ENCODE results near the gene GAB3.
"Not testable (repeated sequence)": the region's sequence is repeated elsewhere in the genome, so short reads cannot be mapped to it uniquely, and the experiment has no call there.

Gene GAB3

GRCh38 chrX:154655786-154656185 lies 95.1 kb downstream of the GAB3 start:
- no peak for DNase-seq (ENCODE audit: low spot score)

- DNase-seq (ENCODE audit: low spot score), result no peak
Measured at GRCh38 chrX:154655346-154655745, 95.5 kb downstream of the GAB3 start.

GRCh38 chrX:154654925-154655324 lies 96.0 kb downstream of the GAB3 start:
- no peak for DNase-seq (ENCODE audit: low spot score)

- no peak for DNase-seq (ENCODE audit: low spot score)
Measured at GRCh38 chrX:154654372-154654771, 96.5 kb downstream of the GAB3 start.

- not testable (repeated sequence) for DNase-seq (ENCODE audit: low spot score)
Measured at GRCh38 chrX:154653413-154653812, 97.5 kb downstream of the GAB3 start, which contains the start of gene CTAG2. TSS of gene CTAG2 (minus strand) at chrX:154653579. CDS start at chrX:154653515, 64 bp downstream.

GRCh38 chrX:154653048-154653401 lies 97.9 kb downstream of the GAB3 start:
- DNase-seq (ENCODE audit: low spot score), result no peak

- DNase-seq (ENCODE audit: low spot score), result no peak
Measured at GRCh38 chrX:154652311-154653047, 98.4 kb downstream of the GAB3 start.

- peak; percentile 1 for DNase-seq (ENCODE audit: low spot score)
Measured at GRCh38 chrX:154650221-154650510, 100.7 kb downstream of the GAB3 start.

GRCh38 chrX:154649503-154650220 lies 101.2 kb downstream of the GAB3 start:
- no peak for DNase-seq (ENCODE audit: low spot score)

- DNase-seq (ENCODE audit: low spot score), result no peak
Measured at GRCh38 chrX:154648931-154649330, 101.9 kb downstream of the GAB3 start.

GRCh38 chrX:154645745-154646378 lies 105.0 kb downstream of the GAB3 start:
- DNase-seq (ENCODE audit: low spot score), result not testable (repeated sequence)

- not testable (repeated sequence) for DNase-seq (ENCODE audit: low spot score)
Measured at GRCh38 chrX:154643708-154644107, 107.2 kb downstream of the GAB3 start.

GRCh38 chrX:154641740-154642139 lies 109.1 kb downstream of the GAB3 start:
- not testable (repeated sequence) for DNase-seq (ENCODE audit: low spot score)

GRCh38 chrX:154633661-154634060 lies 117.2 kb downstream of the GAB3 start:
- not testable (repeated sequence) for DNase-seq (ENCODE audit: low spot score)

GRCh38 chrX:154630949-154631348 lies 119.9 kb downstream of the GAB3 start:
- DNase-seq (ENCODE audit: low spot score), result not testable (repeated sequence)

- not testable (repeated sequence) for DNase-seq (ENCODE audit: low spot score)
Measured at GRCh38 chrX:154628960-154629359, 121.9 kb downstream of the GAB3 start.

Measured in kidney capillary endothelial cell (primary cell).